HepG2 (cell line): ENCODE measurements around the gene SIRT1. TPM values are rescaled to one million over a fixed set of nuclear protein-coding genes. Genes with fewer than 3 reads are reported as not detected.

ENCODE experiments used
- GATAD2A ChIP-seq: IDR thresholded peaks from 2 replicates; pipeline ENCODE4 v1.6.1; 2016
- NCOA1 ChIP-seq: sonication (generic); formaldehyde crosslinking; IDR thresholded peaks from 2 replicates; pipeline ENCODE4 v1.9.0; 2021; ENCODE audit warnings: missing genetic modification reagents
- SIN3A ChIP-seq: IDR thresholded peaks from 2 replicates; pipeline ENCODE4 v1.6.1; 2011; ENCODE audit warnings: low read depth, mild to moderate bottlenecking, control low read depth, low read length, borderline replicate concordance
- SOX13 ChIP-seq, 3 experiments: fragments of 450-650 bp in 1 of 3; sonication (generic) in 1 of 3; formaldehyde crosslinking in 1 of 3; IDR thresholded peaks in 2 of 3; conservative IDR thresholded peaks in 1 of 3; 2 replicates each; pipeline versions ENCODE4 v1.5.0 to v1.6.1; 2016 to 2020; ENCODE audit warnings: antibody characterized with exemption in 1 of 3, mild to moderate bottlenecking in 1 of 3, missing compliant biosample characterization in 1 of 3, missing genetic modification reagents in 1 of 3, moderate library complexity in 1 of 3
- ZBTB42 ChIP-seq: sonication (generic); formaldehyde crosslinking; IDR thresholded peaks from 2 replicates; pipeline ENCODE4 v1.5.0; 2020; ENCODE audit warnings: mild to moderate bottlenecking, missing genetic modification reagents
- ZNF12 ChIP-seq: sonication (generic); formaldehyde crosslinking; IDR thresholded peaks from 2 replicates; pipeline ENCODE4 v1.5.0; 2020; ENCODE audit warnings: missing genetic modification reagents
- ZNF530 ChIP-seq: sonication (generic); formaldehyde crosslinking; IDR thresholded peaks from 2 replicates; pipeline ENCODE4 v1.5.0; 2020; ENCODE audit warnings: low read depth, mild to moderate bottlenecking, missing genetic modification reagents
- ZNF550 ChIP-seq: sonication (generic); formaldehyde crosslinking; IDR thresholded peaks from 2 replicates; pipeline ENCODE4 v1.4.0; 2020; ENCODE audit warnings: mild to moderate bottlenecking, missing genetic modification reagents, borderline replicate concordance
- ZNF629 ChIP-seq: sonication (generic); formaldehyde crosslinking; conservative IDR thresholded peaks from 2 replicates; pipeline ENCODE4 v1.5.0; 2020; ENCODE audit warnings: missing genetic modification reagents
- ZNF678 ChIP-seq: sonication (generic); formaldehyde crosslinking; IDR thresholded peaks from 2 replicates; pipeline ENCODE4 v1.4.0; 2020; ENCODE audit warnings: mild to moderate bottlenecking, missing genetic modification reagents
- ZNF878 ChIP-seq: sonication (generic); formaldehyde crosslinking; IDR thresholded peaks from 2 replicates; pipeline ENCODE4 v1.8.1; 2023; ENCODE audit warnings: mild to moderate bottlenecking, missing genetic modification reagents, moderate library complexity
- ZSCAN29 ChIP-seq: sonication (generic); formaldehyde crosslinking; conservative IDR thresholded peaks from 2 replicates; pipeline ENCODE4 v1.4.0; 2020; ENCODE audit warnings: mild to moderate bottlenecking, missing genetic modification reagents
- polyA plus RNA-seq, 8 experiments: library from polyadenylated mRNA; depleted of rRNA in 3 of 8; stranded (reverse) in 7 of 8; unstranded in 1 of 8; fragments of >200 nt; fragmentation: Illumina TruSeq in 4 of 8; extraction: Trizol in 4 of 8; gene quantifications; 2 replicates each; pipeline versions ENCODE4 v1.2.1 to v1.2.3, GENCODE V29; 2011 to 2016; ENCODE audit warnings: low read depth in 4 of 8, missing spikeins in 1 of 8, mixed read lengths in 1 of 8; ENCODE audit not compliant: insufficient read depth in 1 of 8
- total RNA-seq, 5 experiments: library from RNA; depleted of rRNA; stranded (reverse); fragments of >200 nt; fragmentation: Illumina TruSeq; extraction: Trizol; gene quantifications; 2 replicates each; pipeline ENCODE4 v1.2.3, GENCODE V29; 2016; ENCODE audit warnings: low read depth in 1 of 5
- TF ChIP-seq, protein P1 (sequence below): sonication (generic); formaldehyde crosslinking; IDR thresholded peaks from 2 replicates; pipeline ENCODE4 v1.5.1; 2020; ENCODE audit warnings: missing genetic modification reagents, mild to moderate bottlenecking, borderline replicate concordance
- TF ChIP-seq, protein P2 (sequence below): sonication (generic); formaldehyde crosslinking; IDR thresholded peaks from 2 replicates; pipeline ENCODE4 v1.8.0; 2022; ENCODE audit warnings: mild to moderate bottlenecking, missing genetic modification reagents; ENCODE audit not compliant: insufficient replicate concordance
- TF ChIP-seq, protein P3 (sequence below): sonication (generic); formaldehyde crosslinking; IDR thresholded peaks from 2 replicates; pipeline ENCODE4 v1.4.0; 2020; ENCODE audit warnings: mild to moderate bottlenecking, missing genetic modification reagents

The SIRT1 gene
- total and polyA plus RNA-seq, 2 of the 13 experiments (the other 11 are each of a cell fraction or from before 2014, with no cell fraction given), result 9.4 to 10.2 TPM

DNA sequence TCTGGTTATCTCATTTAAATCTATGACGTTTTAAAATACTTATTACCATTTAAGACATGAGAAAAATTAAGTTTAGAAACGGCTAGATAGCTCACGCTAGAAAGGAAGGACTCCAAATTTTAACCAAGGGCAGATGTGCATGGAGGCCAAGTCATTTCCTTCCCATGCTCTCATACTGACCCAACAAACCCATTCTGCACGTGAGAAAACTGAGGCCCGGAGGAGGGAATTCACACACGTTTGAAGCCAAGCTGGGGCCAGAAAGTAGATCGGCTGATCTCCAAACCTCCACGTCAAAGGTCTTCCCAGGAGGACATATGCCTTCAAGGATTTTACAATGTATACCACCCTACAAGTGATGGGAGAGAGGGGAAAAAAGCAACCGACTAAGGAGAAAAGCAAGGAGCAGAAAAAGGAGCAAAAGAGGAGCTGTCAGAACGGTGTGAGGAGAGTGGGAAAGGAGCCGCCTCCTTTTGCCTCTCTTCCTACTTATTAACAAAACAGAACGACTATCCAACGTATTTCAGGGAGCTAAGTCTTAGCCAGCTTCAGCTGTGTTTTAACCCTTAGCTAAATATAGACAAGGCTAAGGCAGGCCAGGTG is 645 bp upstream of the SIRT1 start (continued):
- TF ChIP-seq, protein P1, sequence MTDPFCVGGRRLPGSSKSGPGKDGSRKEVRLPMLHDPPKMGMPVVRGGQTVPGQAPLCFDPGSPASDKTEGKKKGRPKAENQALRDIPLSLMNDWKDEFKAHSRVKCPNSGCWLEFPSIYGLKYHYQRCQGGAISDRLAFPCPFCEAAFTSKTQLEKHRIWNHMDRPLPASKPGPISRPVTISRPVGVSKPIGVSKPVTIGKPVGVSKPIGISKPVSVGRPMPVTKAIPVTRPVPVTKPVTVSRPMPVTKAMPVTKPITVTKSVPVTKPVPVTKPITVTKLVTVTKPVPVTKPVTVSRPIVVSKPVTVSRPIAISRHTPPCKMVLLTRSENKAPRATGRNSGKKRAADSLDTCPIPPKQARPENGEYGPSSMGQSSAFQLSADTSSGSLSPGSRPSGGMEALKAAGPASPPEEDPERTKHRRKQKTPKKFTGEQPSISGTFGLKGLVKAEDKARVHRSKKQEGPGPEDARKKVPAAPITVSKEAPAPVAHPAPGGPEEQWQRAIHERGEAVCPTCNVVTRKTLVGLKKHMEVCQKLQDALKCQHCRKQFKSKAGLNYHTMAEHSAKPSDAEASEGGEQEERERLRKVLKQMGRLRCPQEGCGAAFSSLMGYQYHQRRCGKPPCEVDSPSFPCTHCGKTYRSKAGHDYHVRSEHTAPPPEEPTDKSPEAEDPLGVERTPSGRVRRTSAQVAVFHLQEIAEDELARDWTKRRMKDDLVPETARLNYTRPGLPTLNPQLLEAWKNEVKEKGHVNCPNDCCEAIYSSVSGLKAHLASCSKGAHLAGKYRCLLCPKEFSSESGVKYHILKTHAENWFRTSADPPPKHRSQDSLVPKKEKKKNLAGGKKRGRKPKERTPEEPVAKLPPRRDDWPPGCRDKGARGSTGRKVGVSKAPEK (CRISPR knock-in tag), result no peak
- TF ChIP-seq ZNF12 (CRISPR knock-in tag) (no peak), ZNF678 (CRISPR knock-in tag) (no peak), ZNF878 (CRISPR knock-in tag) (0 out of 2 replicates have a peak, but pooled peaks have one; percentile 0), NCOA1 (CRISPR knock-in tag) (no peak), SOX13 (IDR thresholded peaks at IDR 0.05) (no peak), SOX13 (CRISPR knock-in tag; conservative IDR thresholded peaks at IDR 0.05 in 1 of 2, IDR thresholded peaks at IDR 0.05 in 1 of 2) (no peak), GATAD2A (CRISPR knock-in tag) (no peak), ZNF530 (CRISPR knock-in tag) (peak; percentile 24; the same call in 1 of the 2 replicates), ZSCAN29 (CRISPR knock-in tag) (no peak), SIN3A (no peak), ZNF550 (CRISPR knock-in tag) (no peak), ZNF629 (CRISPR knock-in tag) (peak; percentile 98), ZBTB42 (CRISPR knock-in tag) (no peak)
- TF ChIP-seq, protein P2, sequence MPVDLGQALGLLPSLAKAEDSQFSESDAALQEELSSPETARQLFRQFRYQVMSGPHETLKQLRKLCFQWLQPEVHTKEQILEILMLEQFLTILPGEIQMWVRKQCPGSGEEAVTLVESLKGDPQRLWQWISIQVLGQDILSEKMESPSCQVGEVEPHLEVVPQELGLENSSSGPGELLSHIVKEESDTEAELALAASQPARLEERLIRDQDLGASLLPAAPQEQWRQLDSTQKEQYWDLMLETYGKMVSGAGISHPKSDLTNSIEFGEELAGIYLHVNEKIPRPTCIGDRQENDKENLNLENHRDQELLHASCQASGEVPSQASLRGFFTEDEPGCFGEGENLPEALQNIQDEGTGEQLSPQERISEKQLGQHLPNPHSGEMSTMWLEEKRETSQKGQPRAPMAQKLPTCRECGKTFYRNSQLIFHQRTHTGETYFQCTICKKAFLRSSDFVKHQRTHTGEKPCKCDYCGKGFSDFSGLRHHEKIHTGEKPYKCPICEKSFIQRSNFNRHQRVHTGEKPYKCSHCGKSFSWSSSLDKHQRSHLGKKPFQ (CRISPR knock-in tag), result no peak
- TF ChIP-seq, protein P3, sequence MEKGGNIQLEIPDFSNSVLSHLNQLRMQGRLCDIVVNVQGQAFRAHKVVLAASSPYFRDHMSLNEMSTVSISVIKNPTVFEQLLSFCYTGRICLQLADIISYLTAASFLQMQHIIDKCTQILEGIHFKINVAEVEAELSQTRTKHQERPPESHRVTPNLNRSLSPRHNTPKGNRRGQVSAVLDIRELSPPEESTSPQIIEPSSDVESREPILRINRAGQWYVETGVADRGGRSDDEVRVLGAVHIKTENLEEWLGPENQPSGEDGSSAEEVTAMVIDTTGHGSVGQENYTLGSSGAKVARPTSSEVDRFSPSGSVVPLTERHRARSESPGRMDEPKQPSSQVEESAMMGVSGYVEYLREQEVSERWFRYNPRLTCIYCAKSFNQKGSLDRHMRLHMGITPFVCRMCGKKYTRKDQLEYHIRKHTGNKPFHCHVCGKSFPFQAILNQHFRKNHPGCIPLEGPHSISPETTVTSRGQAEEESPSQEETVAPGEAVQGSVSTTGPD (CRISPR knock-in tag), result no peak
